LNCaP clone FGC (cell line): ENCODE results near the gene PRTN3.

Experiments used
- DNase-seq: peaks from one replicate; pipeline ENCODE4 v3.0.0-alpha.2; 2011; ENCODE audit warnings: low read depth
- H3K4me3 ChIP-seq: 2 replicates; pipeline ENCODE4 v1.5.1; 2011; ENCODE audit warnings: mild to moderate bottlenecking, low read depth, low read length, control low read depth
- CTCF ChIP-seq: IDR thresholded peaks from 2 replicates; pipeline ENCODE4 v1.5.1; 2012; ENCODE audit warnings: mild to moderate bottlenecking; ENCODE audit not compliant: control insufficient read depth, insufficient read depth; ENCODE audit errors: extremely low read depth

PRTN3 gene

DNA sequence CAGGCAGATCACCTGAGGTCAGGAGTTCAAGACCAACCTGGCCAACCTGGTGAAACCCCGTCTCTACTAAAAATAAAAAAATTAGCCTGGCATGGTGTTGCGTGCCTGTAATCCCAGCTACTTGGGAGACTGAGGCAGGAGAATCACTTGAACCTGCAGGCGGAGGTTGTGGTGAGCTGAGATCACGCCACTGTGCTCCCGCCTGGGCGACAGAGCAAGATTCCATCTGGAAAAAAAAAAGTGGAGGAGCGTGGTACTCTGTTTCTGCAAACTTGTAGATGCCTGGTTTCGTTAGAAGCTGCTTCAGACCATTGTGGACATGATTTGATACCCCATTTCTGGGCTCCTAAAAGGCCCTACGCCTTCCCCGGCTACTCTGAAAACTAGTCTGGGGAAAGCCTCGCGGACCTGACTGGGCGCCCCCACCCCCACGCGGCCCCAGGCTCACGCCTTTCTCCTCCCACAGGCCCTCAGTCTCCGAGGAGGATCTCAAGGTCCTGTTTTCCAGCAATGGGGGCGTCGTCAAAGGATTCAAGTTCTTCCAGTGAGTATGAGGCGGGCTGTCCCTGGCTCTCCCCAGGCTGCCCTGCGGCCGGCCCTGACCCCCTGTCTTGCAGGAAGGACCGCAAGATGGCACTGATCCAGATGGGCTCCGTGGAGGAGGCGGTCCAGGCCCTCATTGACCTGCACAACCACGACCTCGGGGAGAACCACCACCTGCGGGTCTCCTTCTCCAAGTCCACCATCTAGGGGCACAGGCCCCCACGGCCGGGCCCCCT is 30.5 kb upstream of the PRTN3 start:
- DNase-seq: no peak
- no peak for TF ChIP-seq CTCF
- no peak overlapping the region for H3K4me3 ChIP-seq

DNA sequence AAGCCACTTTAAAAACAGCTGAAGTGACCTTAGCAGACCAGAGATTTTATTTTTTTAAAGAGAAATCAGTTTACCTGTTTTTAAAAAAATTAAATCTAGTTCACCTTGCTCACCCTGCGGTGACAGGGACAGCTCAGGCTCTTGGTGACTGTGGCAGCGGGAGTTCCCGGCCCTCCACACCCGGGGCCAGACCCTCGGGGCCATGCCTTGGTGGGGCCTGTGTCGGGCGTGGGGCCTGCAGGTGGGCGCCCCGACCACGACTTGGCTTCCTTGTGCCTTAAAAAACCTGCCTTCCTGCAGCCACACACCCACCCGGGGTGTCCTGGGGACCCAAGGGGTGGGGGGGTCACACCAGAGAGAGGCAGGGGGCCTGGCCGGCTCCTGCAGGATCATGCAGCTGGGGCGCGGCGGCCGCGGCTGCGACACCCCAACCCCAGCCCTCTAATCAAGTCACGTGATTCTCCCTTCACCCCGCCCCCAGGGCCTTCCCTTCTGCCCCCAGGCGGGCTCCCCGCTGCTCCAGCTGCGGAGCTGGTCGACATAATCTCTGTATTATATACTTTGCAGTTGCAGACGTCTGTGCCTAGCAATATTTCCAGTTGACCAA is 29.8 kb upstream of the PRTN3 start:
- DNase-seq: no peak
- no peak for TF ChIP-seq CTCF
- H3K4me3 ChIP-seq: no peak overlapping the region

DNA sequence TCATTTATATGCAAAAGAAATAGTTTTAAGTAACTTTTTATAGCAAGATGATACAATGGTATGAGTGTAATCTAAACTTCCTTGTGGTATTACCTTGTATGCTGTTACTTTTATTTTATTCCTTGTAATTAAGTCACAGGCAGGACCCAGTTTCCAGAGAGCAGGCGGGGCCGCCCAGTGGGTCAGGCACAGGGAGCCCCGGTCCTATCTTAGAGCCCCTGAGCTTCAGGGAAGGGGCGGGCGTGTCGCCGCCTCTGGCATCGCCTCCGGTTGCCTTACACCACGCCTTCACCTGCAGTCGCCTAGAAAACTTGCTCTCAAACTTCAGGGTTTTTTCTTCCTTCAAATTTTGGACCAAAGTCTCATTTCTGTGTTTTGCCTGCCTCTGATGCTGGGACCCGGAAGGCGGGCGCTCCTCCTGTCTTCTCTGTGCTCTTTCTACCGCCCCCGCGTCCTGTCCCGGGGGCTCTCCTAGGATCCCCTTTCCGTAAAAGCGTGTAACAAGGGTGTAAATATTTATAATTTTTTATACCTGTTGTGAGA is 29.2 kb upstream of the PRTN3 start:
- no peak for DNase-seq
- TF ChIP-seq CTCF: no peak

DNA sequence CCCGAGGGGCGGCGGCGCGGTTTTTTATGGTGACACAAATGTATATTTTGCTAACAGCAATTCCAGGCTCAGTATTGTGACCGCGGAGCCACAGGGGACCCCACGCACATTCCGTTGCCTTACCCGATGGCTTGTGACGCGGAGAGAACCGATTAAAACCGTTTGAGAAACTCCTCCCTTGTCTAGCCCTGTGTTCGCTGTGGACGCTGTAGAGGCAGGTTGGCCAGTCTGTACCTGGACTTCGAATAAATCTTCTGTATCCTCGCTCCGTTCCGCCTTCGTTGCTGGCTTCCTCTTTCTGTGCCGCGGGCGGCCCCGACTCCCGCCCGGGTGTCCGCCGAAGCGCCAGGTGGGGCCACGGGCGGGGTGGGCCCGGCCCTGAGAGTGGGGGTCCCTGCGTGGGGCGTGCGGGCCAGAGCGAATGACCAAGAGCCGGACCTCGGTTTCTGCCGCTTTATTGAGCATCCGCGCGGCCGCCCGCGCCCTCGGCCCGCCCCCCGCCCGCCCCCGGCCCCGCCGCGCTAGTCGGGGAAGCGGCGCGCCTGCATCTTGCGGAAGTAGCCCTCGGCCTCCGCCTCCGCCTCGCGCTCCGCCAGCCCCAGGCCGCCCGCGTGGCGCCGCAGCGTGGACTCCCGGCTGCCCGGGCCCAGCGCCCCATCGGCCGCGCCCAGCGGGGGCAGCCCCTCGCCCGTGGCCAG is 28.6 kb upstream of the PRTN3 start:
- no peak overlapping the region for H3K4me3 ChIP-seq
- no peak for TF ChIP-seq CTCF
- no peak for DNase-seq

More for the DNA sequence above, 29.2 kb upstream of the PRTN3 start:
- no peak overlapping the region for H3K4me3 ChIP-seq

GRCh38 chr19:812747-813218 is 28.0 kb upstream of the PRTN3 start:
- TF ChIP-seq CTCF: no peak
- no peak overlapping the region for H3K4me3 ChIP-seq
- DNase-seq: no peak

GRCh38 chr19:813219-814151 is 27.3 kb upstream of the PRTN3 start:
- no peak for TF ChIP-seq CTCF
- no peak overlapping the region for H3K4me3 ChIP-seq
- no peak for DNase-seq
